GM12873 (cell line): Measurements from ENCODE around the gene ARL8A.

Experiments
- CTCF ChIP-seq: IDR thresholded peaks from 2 replicates; pipeline ENCODE4 v1.5.1; 2012; ENCODE audit warnings: low read depth, mild to moderate bottlenecking, moderate library complexity, low read length, control low read depth; ENCODE audit not compliant: insufficient read depth; ENCODE audit errors: missing control alignments

The ARL8A gene

GRCh38 chr1:202162418-202163280, 18.1 kb upstream of the ARL8A start:
- no peak for TF ChIP-seq CTCF

- no peak for TF ChIP-seq CTCF
Observed at GRCh38 chr1:202162047-202162417, 17.5 kb upstream of the ARL8A start.

GRCh38 chr1:202161151-202162046, 16.9 kb upstream of the ARL8A start:
- no peak for TF ChIP-seq CTCF

- peak; percentile 72 for TF ChIP-seq CTCF
Observed at GRCh38 chr1:202160377-202160940, 15.9 kb upstream of the ARL8A start, which contains the start of gene PTPN7. PTPN7 (minus strand) TSS chr1:202160602; CDS start chr1:202159402, 1,200 bp downstream.

GRCh38 chr1:202159534-202160371, 15.2 kb upstream of the ARL8A start:
- TF ChIP-seq CTCF: no peak

- TF ChIP-seq CTCF: peak; percentile 61
Observed at GRCh38 chr1:202158810-202159533, 14.4 kb upstream of the ARL8A start.
